HG03439 (cell line): ENCODE measurements around the gene HMCN1.

ENCODE experiments used
- ATAC-seq: cut with Tn5 transposase; IDR thresholded peaks from one replicate; pipeline ENCODE4 v1.9.1; 2021; ENCODE audit warnings: mild to moderate bottlenecking, moderate library complexity; ENCODE audit not compliant: unreplicated experiment

The HMCN1 gene

DNA sequence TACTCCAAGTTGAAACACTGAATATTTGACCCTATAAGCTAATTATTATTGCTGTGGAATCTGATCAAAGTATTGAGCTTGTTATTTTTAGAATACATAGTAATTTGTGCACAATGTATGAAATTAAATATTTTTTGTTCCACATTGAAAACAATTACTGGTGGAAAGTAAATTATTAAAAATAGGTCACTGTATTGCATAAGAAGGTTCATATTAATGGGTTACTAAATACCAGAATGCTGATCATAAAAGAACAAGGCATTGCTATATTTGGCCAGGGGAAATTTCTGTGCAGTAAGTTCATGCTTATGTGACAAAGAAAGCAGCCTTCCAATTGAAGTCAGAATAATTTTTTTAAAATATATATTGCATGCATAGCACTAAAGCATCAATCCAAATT lies 481.4 kb downstream of the HMCN1 start:
- ATAC-seq, result no peak

DNA sequence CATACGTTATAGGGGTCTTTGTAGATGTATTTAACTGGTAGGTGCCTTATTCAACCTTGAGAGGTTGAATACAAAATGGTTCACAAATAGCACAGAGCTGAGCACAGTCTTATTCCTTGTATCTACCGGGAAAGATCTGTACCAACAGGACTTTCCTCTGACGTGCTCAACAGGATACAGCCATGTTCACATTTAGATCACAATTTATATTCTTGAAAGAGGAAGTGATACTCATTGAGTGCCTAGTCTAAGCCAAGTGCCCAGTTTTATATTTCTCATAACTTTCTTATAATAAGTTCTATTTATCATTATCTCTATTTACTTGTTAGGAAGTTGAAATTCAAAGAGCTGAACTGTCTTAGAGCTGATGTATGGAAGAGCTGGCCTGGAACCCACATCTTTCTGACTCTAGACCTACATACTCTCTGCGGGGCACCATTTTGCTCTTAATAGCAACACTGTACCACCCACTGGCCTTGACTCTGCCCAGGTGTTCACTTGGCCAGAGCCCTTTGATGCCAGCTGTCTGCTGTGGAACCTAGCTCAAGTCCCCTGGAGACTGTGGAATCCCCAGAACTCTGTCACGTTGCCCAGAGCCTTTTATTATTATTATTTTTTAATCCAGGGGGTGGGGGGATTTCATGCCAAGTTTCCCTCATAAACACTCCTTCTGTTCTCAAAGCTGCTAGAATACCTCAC lies 484.6 kb downstream of the HMCN1 start:
- ATAC-seq, result no peak

DNA sequence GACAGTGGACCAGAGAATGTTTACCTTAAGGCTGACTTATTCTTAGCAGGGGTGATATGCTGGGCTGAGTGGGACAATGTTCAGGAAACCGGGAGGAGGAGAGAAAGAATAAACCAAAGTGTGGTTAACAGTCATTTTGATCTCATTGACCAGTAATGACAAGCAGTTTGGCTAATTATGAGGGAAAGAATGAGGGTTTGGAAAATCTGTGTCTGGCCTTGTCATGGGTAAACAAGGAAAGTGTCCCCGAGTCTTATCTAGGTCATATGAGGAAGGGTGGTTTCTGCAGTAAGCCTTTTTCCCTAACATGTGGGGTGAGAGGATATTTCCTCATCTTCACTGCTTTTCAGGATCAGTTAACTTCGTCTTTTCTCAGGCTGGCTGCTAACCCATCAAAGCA lies 485.9 kb downstream of the HMCN1 start:
- no peak for ATAC-seq

DNA sequence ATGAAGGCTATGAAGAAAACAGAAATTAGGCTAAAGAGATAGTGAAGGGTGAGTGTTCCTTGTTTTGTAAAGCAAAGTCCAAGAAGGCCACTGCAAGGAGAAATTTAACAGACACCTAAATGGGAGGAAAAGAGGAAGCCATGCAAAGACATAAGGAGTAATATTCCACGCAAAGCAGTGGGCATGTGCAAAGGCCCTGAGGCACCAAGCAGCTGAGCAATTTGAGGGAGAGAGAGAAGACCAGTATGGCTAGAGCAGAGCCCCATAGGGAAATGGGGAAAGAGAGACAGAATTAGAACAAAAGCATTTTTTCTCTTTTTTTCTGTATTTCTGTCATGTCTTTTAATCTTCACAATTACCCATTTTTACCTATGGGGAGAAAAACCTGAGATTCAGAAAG lies 486.7 kb downstream of the HMCN1 start:
- no peak for ATAC-seq

DNA sequence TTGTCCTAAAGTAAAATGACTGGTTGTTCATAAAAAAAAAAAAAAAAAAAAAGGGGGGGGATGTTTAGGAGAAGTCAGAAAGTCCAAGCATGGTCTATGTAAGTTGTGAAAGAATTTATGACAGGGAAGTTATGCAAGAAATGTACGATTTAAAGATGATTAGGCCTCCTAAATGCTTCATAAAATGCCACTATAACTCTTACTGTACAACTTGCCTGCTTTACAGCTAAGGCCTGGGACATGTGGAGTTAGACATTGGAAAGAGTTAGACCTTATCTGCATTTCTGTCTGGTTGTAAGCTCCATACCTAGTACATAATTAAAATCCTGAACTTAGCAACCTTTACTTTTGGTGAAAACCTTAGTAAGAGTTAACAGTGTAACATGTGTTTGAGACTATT lies 490.9 kb downstream of the HMCN1 start:
- no peak for ATAC-seq

DNA sequence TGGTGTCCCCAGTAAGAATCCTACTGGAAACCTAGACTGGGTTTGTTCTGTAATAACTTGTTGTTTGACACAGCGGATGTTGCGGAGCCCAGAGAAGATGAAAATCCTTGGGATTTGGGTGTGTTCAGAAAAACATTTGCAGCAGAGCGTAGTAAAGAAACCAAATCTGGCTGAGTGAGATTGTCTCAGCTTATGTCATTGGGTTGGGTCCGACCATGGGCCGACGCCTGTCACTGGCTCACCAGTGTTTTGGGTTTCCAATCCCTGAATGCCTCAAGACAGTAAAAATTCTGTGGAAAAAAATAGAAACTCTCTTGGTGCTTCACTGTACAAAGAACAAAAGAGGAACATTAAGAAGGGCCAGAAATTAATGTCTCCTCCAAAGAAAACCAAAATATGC lies 494.6 kb downstream of the HMCN1 start:
- ATAC-seq, result no peak

DNA sequence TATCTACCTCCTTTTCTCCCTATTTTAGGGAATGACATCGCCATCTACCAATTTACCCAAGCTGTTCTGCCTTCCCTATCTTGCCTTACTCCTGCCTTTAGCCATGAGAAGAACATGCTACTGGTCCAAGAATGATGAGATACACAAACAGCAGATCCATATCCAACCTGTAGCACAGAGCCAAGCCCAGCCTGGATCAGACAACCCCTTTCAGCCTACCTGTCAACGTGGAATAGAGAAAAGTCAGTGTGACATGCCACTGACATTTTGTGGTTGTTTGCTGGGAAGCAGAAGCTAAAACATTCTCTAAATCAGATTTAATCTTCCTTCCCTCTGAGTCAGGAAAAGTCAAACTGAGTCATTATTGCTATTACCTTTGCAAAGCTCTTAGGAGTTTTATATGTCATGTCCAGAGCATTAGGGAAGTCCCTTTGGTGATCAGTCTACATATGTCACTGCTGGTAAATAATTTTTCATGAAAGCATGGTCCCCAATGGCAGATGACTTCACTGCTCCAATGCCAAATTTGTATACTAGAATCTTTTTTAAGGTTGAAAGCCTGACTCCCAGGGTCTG lies 497.8 kb downstream of the HMCN1 start:
- no peak for ATAC-seq

DNA sequence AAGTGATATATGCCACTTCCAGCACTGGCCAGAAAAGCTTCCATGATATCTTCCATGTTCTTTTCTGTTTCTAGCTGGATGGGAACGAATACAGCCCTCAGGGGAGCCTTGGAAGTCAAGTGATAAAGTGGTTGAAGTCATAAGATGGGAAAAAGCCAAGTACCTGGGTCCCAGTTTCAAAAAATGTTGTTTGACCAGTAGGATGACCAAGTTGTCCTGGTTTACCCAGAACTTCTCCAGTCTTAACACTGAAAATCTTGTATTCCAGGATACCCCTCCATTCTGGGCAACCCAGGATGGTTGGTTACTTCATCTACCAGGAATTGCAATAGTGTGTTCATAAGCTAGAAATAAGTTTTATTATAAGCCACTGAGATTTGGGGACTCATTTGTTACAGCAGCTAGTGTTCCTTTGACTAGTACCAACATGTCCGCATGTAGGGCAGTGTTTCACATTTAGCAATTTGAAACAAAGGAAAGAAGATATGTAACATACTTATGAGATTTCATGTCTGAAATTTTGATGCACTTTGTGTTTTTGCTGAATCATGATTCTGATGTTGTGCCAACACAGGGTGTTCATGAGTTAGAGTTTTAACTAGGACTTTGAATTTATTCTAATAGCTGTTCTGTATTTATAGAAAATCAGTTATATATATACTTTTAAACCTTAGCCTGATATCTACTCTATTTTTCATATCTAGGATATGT lies 500.9 kb downstream of the HMCN1 start:
- no peak for ATAC-seq

DNA sequence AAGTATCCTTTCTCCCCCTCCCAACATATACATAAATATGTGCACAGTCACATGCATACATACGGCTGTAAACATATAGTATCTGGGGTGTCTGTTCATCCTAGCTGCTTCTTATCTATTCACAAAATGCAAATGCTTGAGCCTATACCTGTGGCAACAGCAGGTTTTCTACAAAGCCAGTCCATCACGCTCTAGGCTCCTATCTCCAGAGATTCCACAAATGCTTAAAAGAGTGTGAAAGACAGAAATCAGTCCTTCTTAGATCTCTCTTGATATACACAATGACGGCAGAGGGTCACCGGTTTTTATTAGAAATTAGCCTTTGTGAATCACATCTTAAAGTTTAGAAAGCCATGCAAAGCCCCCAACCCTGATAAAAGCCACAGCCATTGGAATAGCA lies 501.5 kb downstream of the HMCN1 start:
- no peak for ATAC-seq

DNA sequence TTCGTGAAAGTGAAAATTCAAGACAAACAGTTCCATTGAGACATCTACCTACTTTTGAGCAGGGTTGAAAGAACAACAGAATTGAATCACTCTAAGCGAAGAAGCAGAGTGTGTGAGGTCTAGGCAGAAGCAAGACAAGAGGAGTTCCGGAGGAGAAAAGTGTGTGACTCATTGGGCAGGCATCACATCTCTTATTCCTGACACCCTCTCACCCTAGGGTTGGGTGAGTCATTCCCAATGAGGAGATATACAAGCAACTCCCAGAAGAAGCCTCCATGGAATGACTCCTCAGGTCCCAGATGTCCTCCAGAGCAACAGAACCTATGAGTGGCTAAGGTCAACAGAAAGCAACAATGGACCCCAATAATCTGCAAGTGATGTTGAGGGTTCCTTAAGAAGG lies 502.7 kb downstream of the HMCN1 start:
- ATAC-seq, result no peak

DNA sequence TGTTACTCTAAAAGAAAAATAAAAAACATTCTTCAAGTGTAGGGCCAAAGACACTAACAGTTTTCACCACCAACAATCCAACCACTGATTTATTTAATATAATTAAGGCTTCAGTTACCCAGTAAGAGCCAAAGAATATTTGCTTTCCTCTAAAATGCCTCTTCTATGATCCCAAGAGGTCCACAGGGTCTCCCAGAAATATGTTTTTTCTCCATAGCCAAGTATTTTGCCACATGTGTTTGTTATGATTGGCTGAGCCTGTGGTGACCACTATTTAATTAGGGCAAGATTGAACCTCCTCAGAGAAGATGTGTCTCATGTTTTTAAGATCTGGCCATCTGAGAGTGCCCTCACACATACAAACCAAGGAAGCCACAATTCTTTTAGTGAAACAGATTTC lies 505.0 kb downstream of the HMCN1 start:
- ATAC-seq, result no peak

DNA sequence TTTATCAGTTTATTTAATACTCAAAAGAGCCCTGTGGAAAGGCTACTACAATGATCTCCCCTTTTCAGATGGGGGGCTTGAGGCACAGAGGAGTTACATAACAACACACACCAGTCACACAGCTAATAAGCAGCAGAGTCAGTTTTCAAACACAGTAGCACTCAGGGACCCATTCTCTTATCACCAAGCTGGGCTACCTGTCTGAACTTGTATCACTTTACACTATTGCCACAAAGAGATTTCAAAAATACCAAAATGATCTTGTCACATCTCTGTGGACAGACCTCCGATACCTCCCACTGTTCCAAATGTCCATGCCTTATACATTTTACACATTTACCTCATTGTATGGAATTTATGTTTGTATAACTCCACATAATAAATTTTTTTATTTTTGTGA lies 506.2 kb downstream of the HMCN1 start:
- ATAC-seq, result no peak
